Skeletal muscle cell (primary cell): ENCODE results near the gene DDTL.
"Not testable (repeated sequence)": the region's sequence is repeated elsewhere in the genome, so short reads cannot be mapped to it uniquely, and the experiment has no call there.

Experiments
- DNase-seq: peaks from one replicate; pipeline ENCODE4 v3.0.0-alpha.2; 2010; ENCODE audit warnings: low read depth
- H3K4me3 ChIP-seq: 2 replicates; pipeline ENCODE4 v1.5.1; 2011; ENCODE audit warnings: low read depth, mild to moderate bottlenecking, control low read depth, low read length, moderate library complexity

Gene DDTL

DNA sequence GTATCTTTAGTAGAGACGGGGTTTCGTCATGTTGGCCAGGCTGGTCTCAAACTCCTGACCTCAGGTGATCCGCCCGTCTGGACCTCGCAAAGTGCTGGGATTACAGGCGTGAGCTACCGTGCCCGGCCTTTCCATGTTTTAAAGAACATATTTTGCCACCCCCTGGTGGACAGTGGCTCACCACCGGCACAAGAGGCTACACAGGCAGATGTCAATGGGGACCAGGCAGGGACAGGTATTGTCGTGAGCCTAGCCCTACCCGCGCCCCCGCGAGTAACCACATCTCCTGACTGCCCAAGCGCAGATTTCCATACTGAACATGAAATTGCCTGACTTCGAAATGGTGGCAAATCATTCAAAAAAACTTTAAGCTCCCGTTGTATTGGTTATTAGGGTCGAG, 594 bp upstream of the DDTL start:
- DNase-seq, H3K4me3 ChIP-seq: not testable (repeated sequence)

DNA sequence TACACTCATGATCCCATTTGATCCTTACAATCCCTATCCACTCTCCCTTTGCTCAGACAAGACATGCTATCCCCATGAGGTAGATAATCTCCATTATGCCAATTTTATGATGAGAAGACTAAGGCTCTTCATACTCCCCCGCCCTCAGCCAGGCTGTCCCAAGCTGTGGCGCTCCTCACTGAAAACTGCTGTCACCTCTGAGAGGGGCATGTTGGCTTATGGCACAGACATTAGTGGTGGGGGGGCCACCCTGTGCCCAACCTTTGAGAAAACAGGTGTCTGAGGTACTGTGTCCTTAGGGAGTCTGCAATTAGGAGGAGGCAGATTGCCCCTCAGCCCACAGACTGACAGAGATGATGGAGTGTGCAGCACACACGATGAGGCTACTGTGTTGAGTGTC, 2.4 kb downstream of the DDTL start:
- no peak for DNase-seq
- no peak overlapping the region for H3K4me3 ChIP-seq

DNA sequence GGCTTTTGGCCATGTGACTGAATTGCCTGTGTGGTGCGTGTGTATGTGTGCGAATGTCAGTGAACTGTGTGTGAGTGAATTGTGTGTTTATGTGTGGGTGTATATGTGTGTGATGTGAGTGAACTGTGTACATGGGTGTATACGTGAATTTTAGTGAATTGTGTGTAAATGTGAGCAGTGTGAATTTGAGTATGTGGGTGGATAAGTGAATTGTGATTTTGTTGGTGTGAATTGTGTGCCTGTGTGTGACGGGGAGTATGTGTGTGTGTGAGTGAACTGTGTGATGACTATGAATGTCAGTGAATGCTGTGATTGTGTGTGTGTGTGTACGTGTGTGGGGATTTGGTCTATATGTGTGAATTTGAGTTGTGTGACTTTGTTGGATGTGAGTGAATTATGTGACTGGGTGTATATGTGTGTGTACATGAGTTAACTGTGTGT, 3.5 kb downstream of the DDTL start:
- no peak overlapping the region for H3K4me3 ChIP-seq
- DNase-seq: no peak

DNA sequence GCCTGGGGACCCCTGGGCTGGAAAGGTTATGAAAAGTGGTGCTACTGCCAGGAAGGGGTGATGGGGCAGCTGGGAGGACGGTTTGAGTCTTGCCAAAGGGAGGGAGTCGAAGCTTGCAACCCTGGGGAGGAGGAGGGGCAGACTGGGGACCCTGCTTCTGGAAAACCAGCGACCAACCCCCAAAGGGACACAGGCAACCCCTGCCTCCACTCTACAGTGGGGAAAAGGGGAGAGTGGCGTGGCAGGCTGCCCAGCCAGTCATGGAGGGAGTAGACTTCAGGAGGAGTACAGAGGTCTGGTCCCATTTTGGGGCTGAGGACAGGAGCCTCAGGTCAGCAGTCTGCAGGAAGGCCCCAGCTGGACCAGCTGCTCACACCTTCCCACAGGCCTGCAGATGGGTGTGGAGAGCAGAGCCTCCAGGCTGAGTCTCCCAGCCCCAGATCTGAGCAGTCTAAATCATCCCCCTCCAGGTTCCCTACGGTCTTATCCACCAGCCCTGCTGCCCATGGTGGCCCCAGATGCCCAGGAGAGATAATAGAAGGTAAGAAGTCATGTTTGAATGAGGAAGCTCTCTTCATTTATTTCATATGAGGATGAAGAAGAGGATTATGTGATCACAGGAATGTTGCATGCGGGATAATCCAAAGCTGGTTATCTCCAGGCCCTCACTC, 4.3 kb downstream of the DDTL start:
- no peak for DNase-seq
- no peak overlapping the region for H3K4me3 ChIP-seq

DNA sequence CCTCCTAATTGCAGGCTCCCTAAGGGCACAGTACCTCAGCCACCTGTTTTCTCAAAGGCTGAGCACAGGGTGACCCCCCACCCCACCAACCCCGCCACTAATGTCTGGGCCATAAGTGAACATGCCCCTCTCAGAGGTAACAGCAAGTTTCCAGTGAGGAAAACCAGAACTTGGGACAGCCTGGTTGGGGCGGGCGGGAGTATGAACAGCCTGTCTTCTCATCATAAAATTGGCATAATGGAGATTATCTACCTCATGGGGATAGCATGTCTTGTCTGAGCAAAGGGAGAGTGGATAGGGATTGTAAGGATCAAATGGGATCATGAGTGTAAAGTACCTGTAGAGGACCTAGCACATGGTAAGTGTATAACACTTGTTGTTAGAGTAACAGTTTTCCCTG, 5.2 kb downstream of the DDTL start:
- H3K4me3 ChIP-seq, DNase-seq: not testable (repeated sequence)

DNA sequence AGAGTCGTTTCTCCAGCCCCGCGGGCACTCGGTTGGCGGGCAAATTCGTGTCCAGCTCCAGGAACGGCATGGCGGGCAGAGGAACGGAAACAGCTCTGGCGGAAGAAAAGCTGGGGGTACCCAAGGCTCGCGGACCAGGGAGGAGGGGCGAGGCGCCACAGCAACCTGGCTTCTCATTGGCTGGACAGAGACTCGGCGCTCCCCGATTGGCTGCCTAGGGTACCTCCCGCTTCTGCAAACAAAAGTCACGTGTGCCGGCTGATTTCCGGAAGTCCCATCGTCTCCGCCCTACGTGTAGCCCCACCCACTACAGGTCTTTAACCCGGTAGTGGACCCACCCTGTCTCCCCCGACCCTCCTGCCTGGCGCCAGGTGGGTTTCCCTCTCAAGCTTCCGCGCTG, 7.7 kb downstream of the DDTL start, which contains the start of gene DDT:
DDT (minus strand) TSS at position 97 of the 400 bp plus-strand sequence; CDS start at position 70, 27 bp downstream.
- not testable (repeated sequence) for DNase-seq, H3K4me3 ChIP-seq

DNA sequence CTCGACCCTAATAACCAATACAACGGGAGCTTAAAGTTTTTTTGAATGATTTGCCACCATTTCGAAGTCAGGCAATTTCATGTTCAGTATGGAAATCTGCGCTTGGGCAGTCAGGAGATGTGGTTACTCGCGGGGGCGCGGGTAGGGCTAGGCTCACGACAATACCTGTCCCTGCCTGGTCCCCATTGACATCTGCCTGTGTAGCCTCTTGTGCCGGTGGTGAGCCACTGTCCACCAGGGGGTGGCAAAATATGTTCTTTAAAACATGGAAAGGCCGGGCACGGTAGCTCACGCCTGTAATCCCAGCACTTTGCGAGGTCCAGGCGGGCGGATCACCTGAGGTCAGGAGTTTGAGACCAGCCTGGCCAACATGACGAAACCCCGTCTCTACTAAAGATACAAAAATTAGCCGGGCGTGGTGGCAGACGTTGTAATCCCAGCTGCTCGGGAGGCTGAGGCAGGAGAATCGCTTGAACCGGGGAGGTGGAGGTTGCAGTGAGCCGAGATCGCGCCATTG, 8.2 kb downstream of the DDTL start:
- not testable (repeated sequence) for DNase-seq, H3K4me3 ChIP-seq

DNA sequence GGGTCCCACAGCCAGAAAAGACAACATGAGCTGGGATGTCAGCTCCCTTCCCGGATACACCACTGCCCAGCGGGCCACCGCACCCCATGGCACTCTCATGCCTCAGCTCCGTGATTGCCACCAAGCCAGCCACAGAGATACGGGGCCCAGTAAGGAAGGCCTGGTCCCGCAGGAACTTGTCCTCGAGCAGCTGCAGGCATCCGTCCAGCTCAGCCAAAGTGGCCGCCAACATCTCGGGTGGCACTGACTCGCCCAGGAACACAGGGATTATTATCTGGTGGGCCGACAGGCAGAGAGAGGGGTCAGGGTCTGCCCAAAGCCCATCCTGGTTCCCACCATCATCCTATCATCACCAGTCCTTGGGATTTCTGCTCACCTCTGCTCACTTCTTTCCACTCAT, 10.6 kb downstream of the DDTL start:
- H3K4me3 ChIP-seq, DNase-seq: not testable (repeated sequence)

DNA sequence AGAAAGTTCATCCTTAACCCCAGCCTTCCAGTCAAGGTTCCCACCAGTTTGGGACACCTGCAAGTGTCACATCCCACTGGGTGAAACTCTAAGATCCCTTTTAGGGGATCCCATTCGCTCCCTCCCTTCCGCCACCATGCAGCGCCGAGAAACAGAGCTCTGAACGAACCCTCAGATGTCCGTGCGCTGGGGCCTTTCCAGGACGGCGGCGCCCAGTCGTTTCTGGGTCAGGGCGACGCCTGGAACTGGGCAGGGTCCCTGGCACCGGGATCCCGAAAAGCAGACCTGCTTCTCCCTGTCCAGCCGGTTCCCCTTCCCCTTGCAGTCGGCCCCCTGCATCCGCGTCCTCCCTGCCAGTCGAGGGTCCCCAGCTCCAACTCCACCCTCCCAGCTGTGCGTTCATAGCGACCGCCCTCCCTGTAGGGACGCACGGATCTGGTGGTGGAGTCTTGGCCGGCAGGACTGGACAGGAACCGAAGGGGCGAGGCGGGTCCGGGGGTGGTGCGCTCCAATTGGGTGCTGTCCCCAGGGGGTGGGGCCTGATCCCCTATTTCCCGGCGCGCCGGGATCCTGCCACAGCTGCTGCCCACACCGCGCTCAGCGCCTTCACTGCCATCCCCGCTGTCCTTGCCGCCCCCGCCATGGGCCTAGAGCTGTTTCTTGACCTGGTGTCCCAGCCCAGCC, 13.0 kb downstream of the DDTL start, which contains the start of gene GSTT2:
GSTT2 (plus strand) TSS at position 578 of the 684 bp plus-strand sequence.
- not testable (repeated sequence) for DNase-seq, H3K4me3 ChIP-seq

DNA sequence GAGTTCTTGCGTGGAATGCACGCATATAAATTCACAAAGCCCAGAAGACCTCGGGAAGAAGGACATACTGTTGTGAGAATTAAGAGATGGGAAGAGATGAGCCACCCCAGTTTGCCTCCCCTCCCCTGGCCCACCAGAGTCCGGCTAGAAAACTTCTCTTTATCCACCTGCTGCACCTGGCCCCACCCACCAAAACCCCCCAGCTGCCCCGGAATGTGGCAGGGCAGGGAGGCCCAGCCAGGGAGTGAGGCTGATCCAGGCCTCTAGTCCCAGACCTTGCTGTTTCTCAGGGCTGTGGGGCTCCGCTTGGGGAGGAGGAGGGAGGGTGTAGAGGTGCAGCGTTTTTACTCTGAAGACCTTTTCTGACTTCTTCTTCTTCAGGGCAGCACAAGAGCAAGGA, 13.9 kb downstream of the DDTL start:
- not testable (repeated sequence) for DNase-seq, H3K4me3 ChIP-seq

DNA sequence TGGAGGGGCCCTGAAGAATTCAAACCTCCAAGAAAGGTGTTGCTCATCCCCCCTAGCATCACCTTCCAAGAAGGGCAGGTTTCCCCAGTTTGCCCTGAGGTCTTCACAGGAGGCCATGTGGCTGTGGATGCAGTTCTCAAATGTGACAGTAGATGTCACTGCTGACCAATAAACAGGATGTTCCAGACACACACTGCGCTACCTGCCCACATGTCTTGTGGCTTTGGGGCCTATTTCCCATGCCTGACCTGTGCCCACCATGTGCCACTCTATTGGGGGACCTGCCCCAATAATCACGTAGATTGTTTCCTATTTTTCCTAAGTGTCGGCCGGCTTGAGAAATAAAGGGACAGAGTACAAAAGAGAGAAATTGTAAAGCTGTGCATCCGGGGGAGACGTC, 17.7 kb downstream of the DDTL start:
- no peak for DNase-seq

DNA sequence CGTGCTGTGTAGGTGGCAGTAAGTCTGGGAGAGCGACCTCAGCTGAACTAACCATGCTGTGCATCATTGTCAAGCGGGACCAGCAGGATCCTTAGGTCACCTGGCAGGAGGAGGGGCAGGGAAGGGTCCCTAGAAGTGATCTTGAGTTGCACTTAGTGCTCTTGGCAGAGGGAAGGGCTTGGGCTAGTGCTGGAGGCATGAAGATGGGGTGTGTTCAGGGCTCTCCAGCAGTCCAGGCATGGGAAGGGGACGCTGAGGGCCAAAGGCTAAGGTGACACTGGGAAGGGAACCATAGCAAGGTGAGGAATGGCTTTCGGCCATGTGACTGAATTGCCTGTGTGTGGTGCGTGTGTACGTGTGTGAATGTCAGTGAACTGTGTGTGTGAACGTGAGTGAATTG, 19.4 kb downstream of the DDTL start:
- not testable (repeated sequence) for H3K4me3 ChIP-seq, DNase-seq

More for the DNA sequence above, 17.7 kb downstream of the DDTL start:
- H3K4me3 ChIP-seq: no peak overlapping the region

DNA sequence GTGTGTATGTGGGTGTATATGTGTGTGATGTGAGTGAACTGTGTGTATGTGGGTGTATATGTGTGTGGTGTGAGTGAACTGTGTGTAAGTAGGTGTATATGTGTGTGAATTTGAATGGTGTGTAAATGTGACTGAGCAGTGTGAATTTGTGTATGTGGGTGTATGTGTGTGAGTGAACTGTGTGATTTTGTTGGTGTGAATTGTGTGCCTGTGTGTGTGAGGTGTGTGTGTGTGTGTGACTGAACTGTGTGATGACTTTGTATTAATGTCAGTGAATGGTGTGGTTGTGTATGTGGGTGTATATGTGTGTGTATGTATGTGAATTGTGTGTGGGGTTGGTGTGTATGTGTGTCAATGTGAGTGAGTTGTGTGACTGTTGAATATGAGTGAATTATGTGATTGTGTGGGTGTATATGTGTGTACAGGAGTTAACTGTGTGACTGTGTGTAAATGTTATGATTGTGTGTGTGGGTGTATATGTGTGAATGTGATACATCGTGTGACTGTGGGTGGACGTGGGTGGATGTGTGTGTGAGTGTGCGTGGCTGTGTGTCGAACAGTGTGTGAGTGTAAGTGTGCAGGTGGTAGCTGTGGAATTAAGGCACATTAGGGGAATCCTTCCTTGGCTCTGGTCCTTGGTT, 20.0 kb downstream of the DDTL start:
- H3K4me3 ChIP-seq, DNase-seq: not testable (repeated sequence)

DNA sequence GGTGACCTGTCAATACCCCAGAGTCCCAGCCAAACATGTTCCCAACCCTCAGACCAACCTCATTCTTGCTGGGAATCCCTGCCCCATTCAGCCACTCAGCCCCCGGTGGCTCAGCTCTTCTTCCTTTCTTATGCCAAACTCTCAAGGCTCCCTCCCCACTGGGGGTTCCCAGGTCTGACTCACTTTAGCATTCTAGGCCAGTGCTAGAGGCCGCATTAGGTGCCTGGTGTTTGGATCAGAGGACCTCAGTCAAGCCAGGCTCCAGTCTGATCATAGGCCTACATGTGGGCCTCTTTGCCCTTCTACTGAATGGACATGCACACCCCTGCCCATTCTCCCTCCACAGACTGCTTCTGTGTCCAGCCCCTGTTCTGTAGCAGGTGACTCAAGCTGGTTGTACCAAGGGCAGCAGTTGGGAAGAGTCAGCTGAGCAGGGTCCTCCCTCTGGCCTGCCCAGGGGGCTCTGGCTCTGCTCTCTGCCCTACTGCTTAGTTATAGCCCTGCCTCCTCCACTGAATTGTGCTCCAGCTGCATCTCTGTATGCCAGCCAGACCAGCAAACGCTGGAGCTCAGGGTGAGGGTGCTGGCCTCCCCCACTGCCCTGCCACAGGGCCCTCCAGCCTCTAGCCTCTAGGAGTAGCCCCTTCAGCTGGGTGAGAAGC, 23.0 kb downstream of the DDTL start:
- DNase-seq: peak; percentile 7
- not testable (repeated sequence) for H3K4me3 ChIP-seq

DNA sequence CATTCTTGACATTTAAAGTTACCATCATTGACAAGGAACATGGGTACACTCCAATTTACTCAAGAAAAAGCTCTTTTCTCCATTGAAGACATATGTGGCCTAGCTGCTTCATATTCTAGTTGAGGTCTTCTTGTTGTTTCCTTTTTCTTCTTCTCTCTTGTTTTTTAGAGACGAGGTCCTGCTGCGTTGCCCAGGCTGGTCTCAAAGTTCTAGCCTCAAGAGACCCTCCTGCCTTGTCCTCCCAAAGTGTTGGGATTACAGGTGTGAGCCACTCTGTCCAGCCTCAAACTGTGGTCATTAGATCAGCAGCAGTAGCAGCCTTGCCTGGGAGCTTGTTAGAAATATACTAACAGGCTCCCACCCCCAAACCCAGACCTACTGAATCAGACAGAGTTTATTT, 26.4 kb downstream of the DDTL start:
- not testable (repeated sequence) for DNase-seq, H3K4me3 ChIP-seq

DNA sequence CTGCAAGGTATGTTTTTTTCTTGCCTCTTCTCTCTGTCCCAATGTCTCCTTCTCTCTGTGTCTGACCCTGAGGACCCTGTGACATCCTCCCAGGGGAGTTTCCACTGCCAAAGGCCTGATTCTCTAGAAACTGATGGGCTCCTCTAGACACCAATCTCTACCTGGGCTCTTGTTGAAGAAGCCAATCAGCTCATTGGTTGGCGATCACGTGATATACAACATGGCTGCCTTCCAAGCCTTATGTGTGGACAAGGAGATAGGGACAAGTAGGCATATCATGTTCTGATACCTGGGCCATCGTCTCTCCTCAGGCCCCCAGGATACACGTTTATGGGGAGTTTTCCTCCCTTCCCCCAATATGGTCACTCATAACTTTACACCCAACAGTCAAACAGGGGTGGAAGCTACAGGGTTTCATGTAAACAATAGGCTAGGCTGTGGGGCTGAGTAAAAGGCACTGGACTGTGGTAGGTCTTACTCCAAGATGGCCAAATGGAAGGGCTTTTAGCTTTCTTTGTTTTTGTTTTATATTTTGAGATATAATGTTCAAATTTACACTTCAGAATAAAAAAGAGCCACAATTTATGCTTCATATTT, 27.0 kb downstream of the DDTL start:
- not testable (repeated sequence) for DNase-seq, H3K4me3 ChIP-seq

DNA sequence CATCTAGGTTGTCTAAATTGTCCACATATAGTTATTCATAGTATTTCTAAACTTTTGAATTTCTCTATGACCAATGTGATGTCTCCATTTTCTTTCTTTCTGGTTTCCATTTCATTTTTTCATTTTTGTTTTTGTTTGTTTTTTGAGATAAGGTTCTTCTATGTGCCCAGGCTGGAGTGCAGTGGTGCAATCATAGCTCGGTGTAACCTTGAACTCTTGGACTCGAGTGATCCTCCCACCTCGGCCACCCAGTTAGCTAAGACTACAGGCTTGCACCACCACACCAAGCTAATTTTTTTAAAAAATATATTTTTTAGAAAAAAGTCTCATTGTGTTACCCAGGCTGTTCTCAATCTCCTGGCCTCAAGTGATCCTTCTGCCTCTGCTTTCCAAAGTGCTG, 30.4 kb downstream of the DDTL start:
- DNase-seq: no peak
- no peak overlapping the region for H3K4me3 ChIP-seq

DNA sequence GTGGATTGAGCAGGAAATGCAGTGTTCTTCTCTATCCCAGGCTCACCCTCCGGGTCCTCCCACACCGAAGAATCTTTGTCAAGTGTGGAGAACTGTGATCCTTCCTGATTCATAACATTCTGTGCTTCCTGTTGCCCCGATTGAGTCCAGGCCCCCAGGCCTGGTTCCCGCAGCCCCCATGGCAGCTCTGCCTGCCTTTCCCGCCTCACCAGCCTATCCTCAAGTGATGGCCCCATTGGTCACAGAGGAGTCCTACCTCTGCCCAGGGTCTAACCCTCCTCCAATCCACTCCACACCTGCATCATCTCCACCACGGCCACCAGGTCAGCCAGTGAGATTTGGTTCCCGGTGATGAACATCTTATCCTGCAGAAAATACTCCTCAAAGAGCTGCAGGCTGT, 33.1 kb downstream of the DDTL start:
- H3K4me3 ChIP-seq, DNase-seq: not testable (repeated sequence)

DNA sequence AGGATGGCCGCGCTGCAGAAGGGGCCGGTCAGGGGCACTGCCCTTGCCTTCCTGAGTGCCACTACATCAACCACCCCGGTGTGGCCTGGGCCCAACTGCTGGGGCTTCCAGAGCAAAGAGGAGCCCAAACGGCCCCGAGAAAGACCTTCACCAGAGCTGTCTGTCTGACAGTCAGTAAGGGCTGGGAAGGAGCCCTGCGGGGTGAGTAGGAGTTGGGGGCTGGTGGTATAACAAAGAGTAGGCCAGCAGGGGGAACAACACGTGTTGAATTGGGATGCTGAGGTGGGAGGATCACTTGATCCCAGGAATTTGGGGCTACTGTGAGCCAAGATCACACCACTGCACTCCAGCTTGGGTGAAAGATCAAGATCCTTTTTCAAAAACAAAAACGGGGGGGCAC, 34.6 kb downstream of the DDTL start:
- no peak for DNase-seq
- no peak overlapping the region for H3K4me3 ChIP-seq
